Sigmoid colon (tissue), 4 donors: ENCODE data around the gene NELFB.

Experiments used
- EP300 ChIP-seq, 4 donors: sonication (generic); formaldehyde crosslinking; IDR thresholded peaks; one replicate each; pipeline ENCODE4 v1.6.1; 2017; ENCODE audit warnings: antibody characterized with exemption in 4 of 4
- POLR2A ChIP-seq, 2 donors: fragments of 450-650 bp; IDR thresholded peaks; one replicate each; pipeline ENCODE4 v1.6.1; 2016; ENCODE audit warnings: antibody characterized with exemption in 2 of 2, mild to moderate bottlenecking in 2 of 2, moderate library complexity in 2 of 2
- POLR2AphosphoS5 ChIP-seq, 4 donors: sonication (generic); formaldehyde crosslinking; IDR thresholded peaks; one replicate each; pipeline ENCODE4 v1.6.1; 2017; ENCODE audit warnings: antibody characterized with exemption in 4 of 4
- TF ChIP-seq, protein P1 (sequence below), 4 experiments: fragments of 450-650 bp in 3 of 4; fragments of 200-600 bp in 1 of 4; IDR thresholded peaks; one replicate each; pipeline ENCODE4 v1.5.1; 2016 to 2019; ENCODE audit warnings: antibody characterized with exemption in 4 of 4, mild to moderate bottlenecking in 3 of 4, moderate library complexity in 2 of 4

DNA sequence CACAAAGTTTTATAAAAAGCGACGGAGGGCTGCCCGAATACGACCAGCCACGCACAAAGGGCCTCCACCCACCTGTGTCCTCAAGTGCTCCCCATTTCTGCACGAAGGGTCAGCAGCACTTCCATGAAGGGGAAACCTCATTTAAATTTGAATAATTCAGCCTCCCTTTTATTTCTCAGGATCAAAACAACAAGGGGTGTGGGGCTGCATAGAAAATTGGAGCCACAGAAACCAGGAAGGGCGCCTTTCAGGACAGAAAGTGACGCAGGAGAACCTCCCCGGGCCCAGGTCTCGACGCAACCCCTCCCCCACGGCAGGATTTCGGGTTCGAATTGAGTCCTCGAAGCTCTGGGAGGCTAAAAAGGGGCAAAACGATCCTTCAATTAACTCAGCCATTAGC, 44.8 kb downstream of the NELFB start:
- TF ChIP-seq, protein P1, sequence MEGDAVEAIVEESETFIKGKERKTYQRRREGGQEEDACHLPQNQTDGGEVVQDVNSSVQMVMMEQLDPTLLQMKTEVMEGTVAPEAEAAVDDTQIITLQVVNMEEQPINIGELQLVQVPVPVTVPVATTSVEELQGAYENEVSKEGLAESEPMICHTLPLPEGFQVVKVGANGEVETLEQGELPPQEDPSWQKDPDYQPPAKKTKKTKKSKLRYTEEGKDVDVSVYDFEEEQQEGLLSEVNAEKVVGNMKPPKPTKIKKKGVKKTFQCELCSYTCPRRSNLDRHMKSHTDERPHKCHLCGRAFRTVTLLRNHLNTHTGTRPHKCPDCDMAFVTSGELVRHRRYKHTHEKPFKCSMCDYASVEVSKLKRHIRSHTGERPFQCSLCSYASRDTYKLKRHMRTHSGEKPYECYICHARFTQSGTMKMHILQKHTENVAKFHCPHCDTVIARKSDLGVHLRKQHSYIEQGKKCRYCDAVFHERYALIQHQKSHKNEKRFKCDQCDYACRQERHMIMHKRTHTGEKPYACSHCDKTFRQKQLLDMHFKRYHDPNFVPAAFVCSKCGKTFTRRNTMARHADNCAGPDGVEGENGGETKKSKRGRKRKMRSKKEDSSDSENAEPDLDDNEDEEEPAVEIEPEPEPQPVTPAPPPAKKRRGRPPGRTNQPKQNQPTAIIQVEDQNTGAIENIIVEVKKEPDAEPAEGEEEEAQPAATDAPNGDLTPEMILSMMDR (IDR thresholded peaks at IDR 0.05): no peak
- TF ChIP-seq POLR2AphosphoS5 (IDR thresholded peaks at IDR 0.05): peak in 1 of 4 donors; percentile 11
- no peak for TF ChIP-seq POLR2A (IDR thresholded peaks at IDR 0.05)
- no peak for TF ChIP-seq EP300 (IDR thresholded peaks at IDR 0.05)
